HepG2 (cell line): Measurements from ENCODE around the gene MS4A14.

Experiments
- CEBPG ChIP-seq: IDR thresholded peaks from 2 replicates; pipeline ENCODE4 v1.6.1; 2016
- CTCF ChIP-seq: sonication (generic); formaldehyde crosslinking; IDR thresholded peaks from 2 replicates; pipeline ENCODE4 v1.5.0; 2020; ENCODE audit warnings: mild to moderate bottlenecking, missing genetic modification reagents, moderate library complexity
- KLF6 ChIP-seq: IDR thresholded peaks from 2 replicates; pipeline ENCODE4 v1.8.0; 2016; ENCODE audit warnings: missing biosample characterization, missing genetic modification reagents
- SIN3A ChIP-seq: IDR thresholded peaks from 2 replicates; pipeline ENCODE4 v1.6.1; 2011; ENCODE audit warnings: low read depth, mild to moderate bottlenecking, control low read depth, low read length, borderline replicate concordance
- SMYD3 ChIP-seq: sonication (generic); formaldehyde crosslinking; IDR thresholded peaks from 2 replicates; pipeline ENCODE4 v1.8.1; 2023; ENCODE audit warnings: mild to moderate bottlenecking, missing genetic modification reagents
- ZNF318 ChIP-seq: sonication (generic); formaldehyde crosslinking; IDR thresholded peaks from 2 replicates; pipeline ENCODE4 v1.4.0; 2020; ENCODE audit warnings: mild to moderate bottlenecking, missing genetic modification reagents
- ZNF570 ChIP-seq: sonication (generic); formaldehyde crosslinking; IDR thresholded peaks from 2 replicates; pipeline ENCODE4 v1.4.0; 2020; ENCODE audit warnings: mild to moderate bottlenecking, missing genetic modification reagents, borderline replicate concordance
- ZNF770 ChIP-seq: sonication (generic); formaldehyde crosslinking; IDR thresholded peaks from 2 replicates; pipeline ENCODE4 v1.5.0; 2020; ENCODE audit warnings: mild to moderate bottlenecking, missing genetic modification reagents

- TF ChIP-seq ZNF570 (CRISPR knock-in tag) (no peak), CEBPG (CRISPR knock-in tag) (no peak), CTCF (CRISPR knock-in tag) (no peak), ZNF318 (no peak), SMYD3 (no peak), KLF6 (CRISPR knock-in tag) (no peak), SIN3A (no peak), ZNF770 (CRISPR knock-in tag) (no peak)
Measured at GRCh38 chr11:60376601-60377000, 19.7 kb upstream of the MS4A14 start.
